Amniotic epithelial cell (primary cell): ENCODE results near the gene MRM2.
A peak's percentile ranks its signal among the peaks of the same experiment; 100 is the strongest.

Source experiments
- DNase-seq: peaks from one replicate; pipeline ENCODE4 v3.0.0-alpha.2; 2010; ENCODE audit warnings: low read depth

The MRM2 gene

GRCh38 chr7:2247141-2247995 is 5.4 kb upstream of the MRM2 start:
- DNase-seq, result no peak

GRCh38 chr7:2245883-2246675 is 4.1 kb upstream of the MRM2 start:
- DNase-seq, result no peak

- DNase-seq, result no peak
These were observed 2.5 kb upstream of the MRM2 start for GRCh38 chr7:2244404-2244995.

GRCh38 chr7:2243458-2243857 is 1.5 kb upstream of the MRM2 start:
- DNase-seq, result no peak

GRCh38 chr7:2242541-2243429 is 780 bp upstream of the MRM2 start:
- DNase-seq, result peak; percentile 29

GRCh38 chr7:2239242-2239641 is 2.8 kb downstream of the MRM2 start:
- no peak for DNase-seq

GRCh38 chr7:2237109-2237602 is 4.8 kb downstream of the MRM2 start:
- DNase-seq, result no peak

- no peak for DNase-seq
These were observed 8.1 kb downstream of the MRM2 start for GRCh38 chr7:2233926-2234325.

GRCh38 chr7:2232766-2233520 is 9.1 kb downstream of the MRM2 start, which contains the start of gene MAD1L1:
Gene MAD1L1, minus strand, starts transcription at chr7:2232945. Its CDS starts 2,812 bp downstream, at chr7:2230133.
- peak; percentile 83 for DNase-seq

- no peak for DNase-seq
These were observed 9.8 kb downstream of the MRM2 start for GRCh38 chr7:2231992-2232765.

GRCh38 chr7:2230882-2231281 is 11.1 kb downstream of the MRM2 start:
- DNase-seq, result no peak

- DNase-seq, result no peak
These were observed 11.8 kb downstream of the MRM2 start for GRCh38 chr7:2230226-2230625.

- DNase-seq, result no peak
These were observed 12.5 kb downstream of the MRM2 start for GRCh38 chr7:2229467-2229866.

GRCh38 chr7:2228921-2229320 is 13.1 kb downstream of the MRM2 start:
- no peak for DNase-seq

- DNase-seq, result no peak
These were observed 14.3 kb downstream of the MRM2 start for GRCh38 chr7:2227699-2228098.

GRCh38 chr7:2225830-2226229 is 16.2 kb downstream of the MRM2 start:
- DNase-seq, result no peak

- no peak for DNase-seq
These were observed 16.7 kb downstream of the MRM2 start for GRCh38 chr7:2225336-2225735.

- DNase-seq, result no peak
These were observed 17.1 kb downstream of the MRM2 start for GRCh38 chr7:2224934-2225333.

- DNase-seq, result no peak
These were observed 17.5 kb downstream of the MRM2 start for GRCh38 chr7:2224491-2224928.

GRCh38 chr7:2223321-2223720 is 18.7 kb downstream of the MRM2 start:
- DNase-seq, result no peak
